Measurements from ENCODE around the gene WLS.

The WLS gene

DNA sequence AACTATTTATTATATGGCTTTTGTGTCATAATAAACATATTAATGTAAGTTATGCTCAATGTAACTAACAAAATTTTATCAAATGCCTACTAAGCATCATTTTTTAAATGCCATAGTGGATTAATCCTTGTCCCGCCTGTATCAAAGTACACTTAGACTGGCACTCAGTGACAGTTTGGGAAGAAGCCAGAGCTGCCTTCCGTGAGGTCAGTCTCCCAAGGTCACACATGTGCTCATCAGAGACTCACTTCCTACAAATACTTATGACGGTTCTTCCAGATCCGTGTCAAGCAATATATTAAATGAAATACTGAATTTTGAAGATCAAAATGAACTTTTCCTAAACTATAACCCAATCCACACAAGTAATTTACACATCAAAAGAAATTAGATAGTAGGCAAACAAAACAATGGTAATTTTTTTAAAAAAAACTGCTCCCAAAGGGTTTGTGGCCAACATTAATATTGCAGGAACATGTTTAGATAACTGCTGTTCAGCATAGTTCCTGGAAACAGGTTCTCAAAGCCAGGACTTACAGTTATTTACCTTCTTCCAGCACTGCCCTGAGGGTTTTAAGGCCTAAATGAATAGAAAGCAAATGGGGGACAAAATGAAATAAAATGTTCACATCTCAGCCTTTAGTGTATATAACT is 27.2 kb downstream of the WLS start:
- no peak for DNase-seq (ENCODE audit: low read depth)
- TF ChIP-seq, protein P1, sequence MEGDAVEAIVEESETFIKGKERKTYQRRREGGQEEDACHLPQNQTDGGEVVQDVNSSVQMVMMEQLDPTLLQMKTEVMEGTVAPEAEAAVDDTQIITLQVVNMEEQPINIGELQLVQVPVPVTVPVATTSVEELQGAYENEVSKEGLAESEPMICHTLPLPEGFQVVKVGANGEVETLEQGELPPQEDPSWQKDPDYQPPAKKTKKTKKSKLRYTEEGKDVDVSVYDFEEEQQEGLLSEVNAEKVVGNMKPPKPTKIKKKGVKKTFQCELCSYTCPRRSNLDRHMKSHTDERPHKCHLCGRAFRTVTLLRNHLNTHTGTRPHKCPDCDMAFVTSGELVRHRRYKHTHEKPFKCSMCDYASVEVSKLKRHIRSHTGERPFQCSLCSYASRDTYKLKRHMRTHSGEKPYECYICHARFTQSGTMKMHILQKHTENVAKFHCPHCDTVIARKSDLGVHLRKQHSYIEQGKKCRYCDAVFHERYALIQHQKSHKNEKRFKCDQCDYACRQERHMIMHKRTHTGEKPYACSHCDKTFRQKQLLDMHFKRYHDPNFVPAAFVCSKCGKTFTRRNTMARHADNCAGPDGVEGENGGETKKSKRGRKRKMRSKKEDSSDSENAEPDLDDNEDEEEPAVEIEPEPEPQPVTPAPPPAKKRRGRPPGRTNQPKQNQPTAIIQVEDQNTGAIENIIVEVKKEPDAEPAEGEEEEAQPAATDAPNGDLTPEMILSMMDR (IDR thresholded peaks at IDR 0.05; ENCODE audit: control insufficient read depth, insufficient read depth, low read depth, low read length, missing control alignments): no peak
- H3K4me3 ChIP-seq (ENCODE audit: control insufficient read depth, low read depth, low read length): no peak overlapping the region

DNA sequence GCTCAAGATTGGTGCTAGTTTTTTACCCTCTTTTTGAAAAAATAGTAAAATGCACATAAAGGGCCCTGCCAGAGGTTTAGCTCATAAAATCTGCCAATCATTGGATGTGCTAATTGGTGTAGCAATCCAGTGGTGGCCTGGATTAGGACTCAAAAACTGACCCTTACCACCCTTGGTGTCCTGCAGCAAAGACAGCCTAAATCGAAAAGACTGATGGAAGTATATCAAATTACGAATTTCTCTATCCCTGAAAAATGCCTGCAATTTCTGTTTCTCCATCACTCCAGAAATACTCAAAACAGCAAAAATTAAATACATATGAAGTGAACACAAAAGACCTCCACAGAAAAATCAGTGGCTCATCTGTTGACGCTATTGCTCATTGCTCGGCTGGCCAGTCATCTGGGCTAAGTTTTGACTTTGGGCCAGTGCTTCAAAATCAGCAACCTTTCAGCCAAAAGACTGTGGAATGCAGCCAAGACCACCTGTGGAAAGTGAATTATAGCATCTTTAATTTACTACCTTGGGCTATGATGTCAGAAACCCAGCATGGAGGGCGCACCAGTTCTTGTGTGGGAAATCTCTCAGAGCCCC is 30.0 kb downstream of the WLS start:
- peak; percentile 21 for DNase-seq (ENCODE audit: low read depth)
- TF ChIP-seq, protein P1 (IDR thresholded peaks at IDR 0.05; ENCODE audit: control insufficient read depth, insufficient read depth, low read depth, low read length, missing control alignments): no peak
- no peak overlapping the region for H3K4me3 ChIP-seq (ENCODE audit: control insufficient read depth, low read depth, low read length)

GRCh38 chr1:68201546-68202238 is 30.6 kb downstream of the WLS start:
- H3K4me3 ChIP-seq (ENCODE audit: control insufficient read depth, low read depth, low read length): no peak overlapping the region
- DNase-seq (ENCODE audit: low read depth): no peak
- TF ChIP-seq, protein P1 (IDR thresholded peaks at IDR 0.05; ENCODE audit: control insufficient read depth, insufficient read depth, low read depth, low read length, missing control alignments): no peak

- no peak for DNase-seq (ENCODE audit: low read depth)
- TF ChIP-seq, protein P1 (IDR thresholded peaks at IDR 0.05; ENCODE audit: control insufficient read depth, insufficient read depth, low read depth, low read length, missing control alignments): no peak
- no peak overlapping the region for H3K4me3 ChIP-seq (ENCODE audit: control insufficient read depth, low read depth, low read length)
Measured at GRCh38 chr1:68199603-68200002, 32.7 kb downstream of the WLS start.

GRCh38 chr1:68198752-68199151 is 33.6 kb downstream of the WLS start:
- no peak for DNase-seq (ENCODE audit: low read depth)
- no peak overlapping the region for H3K4me3 ChIP-seq (ENCODE audit: control insufficient read depth, low read depth, low read length)
- TF ChIP-seq, protein P1 (IDR thresholded peaks at IDR 0.05; ENCODE audit: control insufficient read depth, insufficient read depth, low read depth, low read length, missing control alignments): no peak

DNA sequence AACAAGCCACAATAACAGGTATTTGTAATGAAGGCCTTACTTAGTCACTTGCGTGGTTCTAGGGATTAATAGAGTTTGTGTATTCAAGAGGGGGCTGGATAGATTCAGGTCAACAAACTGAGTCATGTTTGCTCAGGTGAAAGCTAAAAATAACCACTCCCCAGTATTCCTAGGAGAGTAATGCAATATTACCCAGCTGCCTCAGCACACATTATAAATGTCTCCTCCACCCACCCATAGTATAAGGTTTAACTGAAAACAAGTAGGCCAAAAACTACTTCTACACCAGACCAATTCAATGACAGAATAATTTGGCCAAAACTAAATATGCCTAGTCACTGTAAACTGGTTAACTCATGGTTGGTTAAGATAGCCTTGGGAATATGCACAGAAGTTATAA is 34.4 kb downstream of the WLS start:
- no peak overlapping the region for H3K4me3 ChIP-seq (ENCODE audit: control insufficient read depth, low read depth, low read length)
- TF ChIP-seq, protein P1 (IDR thresholded peaks at IDR 0.05; ENCODE audit: control insufficient read depth, insufficient read depth, low read depth, low read length, missing control alignments): no peak
- no peak for DNase-seq (ENCODE audit: low read depth)
